Measurements from ENCODE around the gene DIRAS3. TPM values are rescaled to one million over a fixed set of nuclear protein-coding genes. Genes with fewer than 3 reads are reported as not detected.
A peak's percentile ranks its signal among the peaks of the same experiment; 100 is the strongest.

DIRAS3 gene
- total and polyA plus RNA-seq, 8 donors: 8.7 to 33.3 (median 14.9) TPM

DNA sequence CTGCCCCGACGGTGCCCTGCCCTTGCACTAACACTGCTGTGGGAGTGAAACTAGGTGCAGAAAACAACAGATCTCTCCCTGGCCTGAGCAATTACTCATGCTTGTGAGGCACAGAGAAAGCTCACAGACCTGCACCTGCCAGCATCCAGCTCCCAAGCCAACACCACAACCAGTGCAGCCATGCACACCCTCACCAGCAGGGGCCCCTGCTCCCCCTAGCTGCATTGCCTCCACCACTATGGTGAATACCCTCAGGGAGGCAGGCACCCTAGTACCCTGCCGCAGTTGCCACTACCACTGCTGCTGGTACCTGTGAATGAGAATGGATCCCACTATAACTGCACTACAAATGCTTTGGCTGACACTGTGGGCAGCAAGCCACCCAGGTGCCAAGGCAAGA lies 7.1 kb upstream of the DIRAS3 start:
- TF ChIP-seq, protein P1, sequence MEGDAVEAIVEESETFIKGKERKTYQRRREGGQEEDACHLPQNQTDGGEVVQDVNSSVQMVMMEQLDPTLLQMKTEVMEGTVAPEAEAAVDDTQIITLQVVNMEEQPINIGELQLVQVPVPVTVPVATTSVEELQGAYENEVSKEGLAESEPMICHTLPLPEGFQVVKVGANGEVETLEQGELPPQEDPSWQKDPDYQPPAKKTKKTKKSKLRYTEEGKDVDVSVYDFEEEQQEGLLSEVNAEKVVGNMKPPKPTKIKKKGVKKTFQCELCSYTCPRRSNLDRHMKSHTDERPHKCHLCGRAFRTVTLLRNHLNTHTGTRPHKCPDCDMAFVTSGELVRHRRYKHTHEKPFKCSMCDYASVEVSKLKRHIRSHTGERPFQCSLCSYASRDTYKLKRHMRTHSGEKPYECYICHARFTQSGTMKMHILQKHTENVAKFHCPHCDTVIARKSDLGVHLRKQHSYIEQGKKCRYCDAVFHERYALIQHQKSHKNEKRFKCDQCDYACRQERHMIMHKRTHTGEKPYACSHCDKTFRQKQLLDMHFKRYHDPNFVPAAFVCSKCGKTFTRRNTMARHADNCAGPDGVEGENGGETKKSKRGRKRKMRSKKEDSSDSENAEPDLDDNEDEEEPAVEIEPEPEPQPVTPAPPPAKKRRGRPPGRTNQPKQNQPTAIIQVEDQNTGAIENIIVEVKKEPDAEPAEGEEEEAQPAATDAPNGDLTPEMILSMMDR (IDR thresholded peaks at IDR 0.05): no peak
- ATAC-seq: no peak
- no peaks in the 10 kb centered on the region for H3K36me3 ChIP-seq
- H3K9me3 ChIP-seq: no peaks in the 10 kb centered on the region
- DNase-seq: no peak
- no peak for FAIRE-seq
- no peaks in the 10 kb centered on the region for H3K4me1 ChIP-seq
- H3K27ac ChIP-seq: no peak overlapping the region
- no peaks in the 10 kb centered on the region for H3K27me3 ChIP-seq
- intact Hi-C loops (cut with DNase I): no loop called here
- no peak overlapping the region for H3K4me3 ChIP-seq
- 87 to 98% methylated on average over 3 of the region's 3 CpGs for WGBS, 2 donors

DNA sequence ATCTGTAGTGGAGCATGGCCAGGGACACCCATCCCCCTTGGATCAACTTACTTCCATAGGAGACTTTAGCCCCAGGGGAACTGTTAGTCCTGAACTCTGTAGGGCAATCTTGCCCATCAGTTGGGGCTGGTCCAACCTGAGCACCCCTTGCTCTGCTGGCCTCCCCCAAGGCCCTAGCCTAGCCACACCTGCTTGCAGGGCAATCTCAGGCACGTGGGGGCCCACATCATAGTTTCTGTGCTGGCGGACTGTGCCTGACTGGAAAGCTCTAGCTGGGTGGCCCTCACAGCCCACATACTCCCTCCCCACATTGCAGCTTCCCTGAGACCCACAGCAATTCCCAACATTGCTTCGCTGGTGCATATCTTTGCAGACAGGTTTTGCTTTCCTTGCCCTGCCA lies 6.6 kb upstream of the DIRAS3 start:
- ATAC-seq: no peak

DNA sequence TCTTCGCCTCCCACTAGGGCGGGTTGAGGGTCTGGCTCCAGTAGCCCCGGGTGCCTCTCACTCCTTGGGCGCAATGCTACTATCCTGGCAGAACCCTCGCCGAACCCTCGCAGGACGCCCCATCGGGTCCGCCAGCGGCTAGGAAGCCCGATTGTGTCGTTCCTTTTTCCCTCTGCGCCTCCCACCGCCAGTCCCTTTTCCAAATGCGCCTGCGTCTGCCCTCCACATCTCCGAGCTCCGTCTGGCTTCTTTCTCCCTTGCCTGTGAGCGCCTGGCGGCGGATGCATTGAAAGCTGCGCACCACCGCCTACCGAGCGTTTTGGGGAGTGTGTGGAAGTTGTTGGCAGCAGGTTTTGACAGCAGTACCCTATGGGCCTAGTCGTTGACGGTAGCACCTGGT lies 1.0 kb upstream of the DIRAS3 start:
- FAIRE-seq: no peak
- H3K36me3 ChIP-seq: no peaks in the 10 kb centered on the region

More for the DNA sequence above, 6.6 kb upstream of the DIRAS3 start:
- 89 to 92% methylated on average over 3 of the region's 3 CpGs for WGBS, 2 donors
- no peaks in the 10 kb centered on the region for H3K4me1 ChIP-seq
- no peaks in the 10 kb centered on the region for H3K27me3 ChIP-seq
- DNase-seq (no peak), FAIRE-seq (no peak)
- no peak overlapping the region for H3K27ac ChIP-seq
- no peaks in the 10 kb centered on the region for H3K36me3 ChIP-seq
- H3K4me3 ChIP-seq: no peak overlapping the region
- intact Hi-C loops (cut with DNase I): no loop called here
- TF ChIP-seq, protein P1 (IDR thresholded peaks at IDR 0.05): no peak
- no peaks in the 10 kb centered on the region for H3K9me3 ChIP-seq

DNA sequence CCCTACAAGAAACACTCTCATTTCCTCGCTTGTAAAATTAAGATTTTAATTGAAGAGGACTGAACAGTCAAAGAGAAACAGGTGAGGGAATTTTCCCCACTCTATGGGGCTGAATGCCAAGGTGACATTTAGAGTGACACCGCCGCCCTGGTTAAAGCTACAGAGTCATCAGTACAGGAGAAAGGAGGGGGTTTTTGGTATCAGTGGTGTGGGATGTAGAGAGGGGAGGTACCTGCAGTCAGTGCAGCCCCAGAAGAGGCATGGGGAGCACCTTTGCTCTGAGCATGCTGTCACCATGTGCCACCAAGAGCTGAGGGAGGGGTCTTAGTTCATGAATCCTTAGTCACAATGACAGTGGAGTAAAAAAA lies 2.8 kb downstream of the DIRAS3 start:
- H3K27ac ChIP-seq: no peak overlapping the region
- no peaks in the 10 kb centered on the region for H3K27me3 ChIP-seq
- no peaks in the 10 kb centered on the region for H3K9me3 ChIP-seq
- no peak for ATAC-seq
- no peak overlapping the region for H3K4me3 ChIP-seq
- intact Hi-C loops (cut with DNase I): no loop called here
- TF ChIP-seq, protein P1 (IDR thresholded peaks at IDR 0.05): no peak
- no peak for DNase-seq
- H3K36me3 ChIP-seq: no peaks in the 10 kb centered on the region
- H3K4me1 ChIP-seq: no peaks in the 10 kb centered on the region
- FAIRE-seq: no peak
- 57 to 77% methylated on average over 3 of the region's 3 CpGs for WGBS, 2 donors

More for the DNA sequence above, 1.0 kb upstream of the DIRAS3 start:
- ATAC-seq: peak; percentile 73 to 84 (median 80)
- Histone ChIP-seq H3K9me3 (no peaks in the 10 kb centered on the region), H3K4me1 (no peaks in the 10 kb centered on the region), H3K27ac (peak overlapping the region in 2 of 4 donors; percentile 82 to 86), H3K27me3 (no peaks in the 10 kb centered on the region), H3K4me3 (peak overlapping the region in 2 of 4 donors; percentile 38 to 42)
- intact Hi-C loops (cut with DNase I): no loop called here
- TF ChIP-seq, protein P1 (IDR thresholded peaks at IDR 0.05): peak in 1 of 4 donors; percentile 14
- peak; percentile 63 to 78 (median 72) for DNase-seq
- WGBS, 2 donors: 46 to 57% methylated on average over 27 to 28 of the region's 28 CpGs

DNA sequence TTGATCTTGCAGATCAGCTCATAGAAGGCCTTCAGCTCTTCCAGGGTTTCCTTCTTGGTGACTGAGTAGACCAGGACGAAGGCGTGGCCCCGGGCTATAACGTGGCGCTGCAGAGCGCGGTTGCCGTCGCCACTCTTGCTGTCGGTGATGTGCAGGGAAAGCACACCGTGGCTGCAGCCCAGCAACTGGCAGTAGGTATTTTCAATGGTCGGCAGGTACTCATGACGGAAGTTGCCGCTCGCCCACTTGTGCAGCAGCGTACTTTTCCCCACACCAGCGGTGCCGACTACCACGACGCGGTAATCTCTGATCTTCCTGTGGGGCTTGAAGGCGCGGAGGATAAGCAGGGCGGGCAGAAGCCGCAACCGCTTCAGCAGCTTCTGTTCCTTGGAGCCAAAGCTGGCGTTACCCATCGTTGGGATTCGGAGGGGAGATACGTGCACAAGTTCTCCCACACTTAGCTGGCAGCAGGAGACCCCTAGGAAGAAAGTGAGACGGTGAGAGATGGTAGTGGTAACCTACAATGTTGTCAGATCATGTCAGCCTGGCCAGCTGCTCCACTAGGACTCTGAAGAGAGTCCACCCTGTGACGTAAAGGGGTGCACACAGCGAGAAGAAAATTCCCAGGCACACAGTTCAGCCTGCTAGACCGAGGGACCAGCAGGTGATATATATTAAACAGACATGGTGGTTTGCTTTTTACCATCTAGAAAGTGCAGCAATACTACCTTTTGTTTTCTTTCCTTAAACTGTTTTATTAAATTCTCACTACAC lies 3.4 kb downstream of the DIRAS3 start:
- Histone ChIP-seq H3K9me3 (no peaks in the 10 kb centered on the region), H3K27ac (no peak overlapping the region), H3K27me3 (no peaks in the 10 kb centered on the region), H3K4me1 (no peaks in the 10 kb centered on the region), H3K36me3 (no peaks in the 10 kb centered on the region), H3K4me3 (no peak overlapping the region)
- FAIRE-seq: no peak
- intact Hi-C loops (cut with DNase I): no loop called here
- no peak for ATAC-seq
- 83 to 84% methylated on average over 34 of the region's 34 CpGs for WGBS, 2 donors
- TF ChIP-seq, protein P1 (IDR thresholded peaks at IDR 0.05): no peak
- no peak for DNase-seq
